OCI-LY3 (cell line): Measurements from ENCODE around the gene SERPINH1.

Source experiments
- H2AFZ ChIP-seq: fragments of 200-600, 300-600 bp; shearing (Covaris generic); 2 replicates; pipeline ENCODE4 v1.6.0; 2014; ENCODE audit warnings: antibody characterized with exemption, low read depth, low read length
- H3K27ac ChIP-seq: fragments of 200-600, 300-600 bp; sonication (generic); 2 replicates; pipeline ENCODE4 v1.5.1; 2014; ENCODE audit warnings: mild to moderate bottlenecking, low read length, moderate library complexity, mixed read lengths
- H3K27me3 ChIP-seq: fragments of 200-600, 300-600 bp; sonication (generic); 2 replicates; pipeline ENCODE4 v1.6.1; 2014; ENCODE audit warnings: low read depth, low read length, mixed read lengths
- H3K36me3 ChIP-seq: fragments of 200-600, 300-600 bp; sonication (generic); replicated peaks from 2 replicates; pipeline ENCODE3; 2014; ENCODE audit warnings: low read depth, low read length, mixed read lengths
- H3K4me1 ChIP-seq: fragments of 300-600, 200-600 bp; sonication (generic); 2 replicates; pipeline ENCODE4 v1.6.1; 2014; ENCODE audit warnings: low read length, mixed read lengths
- H3K4me2 ChIP-seq: fragments of 200-600, 300-600 bp; sonication (generic); 2 replicates; pipeline ENCODE4 v1.6.1; 2014; ENCODE audit warnings: low read length, mixed read lengths
- H3K4me3 ChIP-seq: fragments of 300-600, 200-600 bp; sonication (generic); 2 replicates; pipeline ENCODE4 v1.5.1; 2014; ENCODE audit warnings: antibody characterized with exemption, mild to moderate bottlenecking, low read length, moderate library complexity
- H3K79me2 ChIP-seq: fragments of 300-600, 200-600 bp; shearing (Covaris generic); 2 replicates; pipeline ENCODE4 v1.6.1; 2014; ENCODE audit warnings: mild to moderate bottlenecking, low read length, mixed read lengths
- H3K9ac ChIP-seq: fragments of 300-600, 200-600 bp; shearing (Covaris generic); 2 replicates; pipeline ENCODE4 v1.6.0; 2014; ENCODE audit warnings: mild to moderate bottlenecking, low read length, moderate library complexity
- H3K9me3 ChIP-seq: fragments of 200-600, 300-600 bp; shearing (Covaris generic); 2 replicates; pipeline ENCODE4 v1.6.1; 2014; ENCODE audit warnings: low read length, mixed read lengths; ENCODE audit not compliant: insufficient read depth
- H4K20me1 ChIP-seq: fragments of 200-600, 300-600 bp; sonication (generic); 2 replicates; pipeline ENCODE4 v1.6.1; 2016; ENCODE audit warnings: low read length, mixed read lengths; ENCODE audit not compliant: insufficient read depth
- EZH2phosphoT487 ChIP-seq: fragments of 200-600 bp; shearing (Covaris generic); IDR thresholded peaks from 2 replicates; pipeline ENCODE4 v1.6.1; 2018; ENCODE audit warnings: antibody characterized with exemption, mixed run types, low read depth
- TF ChIP-seq, protein P1 (sequence below): fragments of 200-600, 300-600 bp; sonication (generic); IDR thresholded peaks from 2 replicates; pipeline ENCODE4 v1.5.1; 2014; ENCODE audit warnings: antibody characterized with exemption, low read length, low read depth

Gene SERPINH1

DNA sequence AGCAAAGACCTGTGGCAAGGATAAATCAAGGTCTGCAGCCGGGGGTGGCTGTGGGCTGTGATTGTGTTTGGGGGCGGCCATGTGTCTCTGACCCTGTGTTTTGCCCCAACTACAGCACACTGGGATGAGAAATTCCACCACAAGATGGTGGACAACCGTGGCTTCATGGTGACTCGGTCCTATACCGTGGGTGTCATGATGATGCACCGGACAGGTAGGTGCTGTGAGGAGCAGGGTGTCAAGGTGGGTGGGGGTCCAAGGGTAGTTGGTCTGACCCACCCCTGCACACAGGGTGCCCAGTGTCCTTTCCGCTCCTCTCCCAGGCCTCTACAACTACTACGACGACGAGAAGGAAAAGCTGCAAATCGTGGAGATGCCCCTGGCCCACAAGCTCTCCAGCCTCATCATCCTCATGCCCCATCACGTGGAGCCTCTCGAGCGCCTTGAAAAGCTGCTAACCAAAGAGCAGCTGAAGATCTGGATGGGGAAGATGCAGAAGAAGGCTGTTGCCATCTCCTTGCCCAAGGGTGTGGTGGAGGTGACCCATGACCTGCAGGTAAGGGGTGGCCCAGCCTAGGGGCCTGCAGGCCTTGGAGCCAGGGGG, 6.7 kb downstream of the SERPINH1 start:
- no peak overlapping the region for H3K4me2 ChIP-seq
- H3K4me3 ChIP-seq, result no peak overlapping the region
- H3K9me3 ChIP-seq, result no peaks in the 10 kb centered on the region
- 0 out of 2 replicates have a peak, but pooled peaks cover 2% of the 10 kb centered on the region for H3K4me1 ChIP-seq
- H3K27me3 ChIP-seq, result no peaks in the 10 kb centered on the region
- H3K79me2 ChIP-seq, result peaks cover 3% of the 10 kb centered on the region
- no peak overlapping the region for H3K27ac ChIP-seq
- TF ChIP-seq, protein P1, sequence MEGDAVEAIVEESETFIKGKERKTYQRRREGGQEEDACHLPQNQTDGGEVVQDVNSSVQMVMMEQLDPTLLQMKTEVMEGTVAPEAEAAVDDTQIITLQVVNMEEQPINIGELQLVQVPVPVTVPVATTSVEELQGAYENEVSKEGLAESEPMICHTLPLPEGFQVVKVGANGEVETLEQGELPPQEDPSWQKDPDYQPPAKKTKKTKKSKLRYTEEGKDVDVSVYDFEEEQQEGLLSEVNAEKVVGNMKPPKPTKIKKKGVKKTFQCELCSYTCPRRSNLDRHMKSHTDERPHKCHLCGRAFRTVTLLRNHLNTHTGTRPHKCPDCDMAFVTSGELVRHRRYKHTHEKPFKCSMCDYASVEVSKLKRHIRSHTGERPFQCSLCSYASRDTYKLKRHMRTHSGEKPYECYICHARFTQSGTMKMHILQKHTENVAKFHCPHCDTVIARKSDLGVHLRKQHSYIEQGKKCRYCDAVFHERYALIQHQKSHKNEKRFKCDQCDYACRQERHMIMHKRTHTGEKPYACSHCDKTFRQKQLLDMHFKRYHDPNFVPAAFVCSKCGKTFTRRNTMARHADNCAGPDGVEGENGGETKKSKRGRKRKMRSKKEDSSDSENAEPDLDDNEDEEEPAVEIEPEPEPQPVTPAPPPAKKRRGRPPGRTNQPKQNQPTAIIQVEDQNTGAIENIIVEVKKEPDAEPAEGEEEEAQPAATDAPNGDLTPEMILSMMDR, result no peak
- no peak for TF ChIP-seq EZH2phosphoT487
- no peak overlapping the region for H3K9ac ChIP-seq
- H4K20me1 ChIP-seq, result no peaks in the 10 kb centered on the region; the same call in 1 of the 2 replicates
- H3K36me3 ChIP-seq, result peaks cover 45% of the 10 kb centered on the region
- no peak overlapping the region for H2AFZ ChIP-seq

DNA sequence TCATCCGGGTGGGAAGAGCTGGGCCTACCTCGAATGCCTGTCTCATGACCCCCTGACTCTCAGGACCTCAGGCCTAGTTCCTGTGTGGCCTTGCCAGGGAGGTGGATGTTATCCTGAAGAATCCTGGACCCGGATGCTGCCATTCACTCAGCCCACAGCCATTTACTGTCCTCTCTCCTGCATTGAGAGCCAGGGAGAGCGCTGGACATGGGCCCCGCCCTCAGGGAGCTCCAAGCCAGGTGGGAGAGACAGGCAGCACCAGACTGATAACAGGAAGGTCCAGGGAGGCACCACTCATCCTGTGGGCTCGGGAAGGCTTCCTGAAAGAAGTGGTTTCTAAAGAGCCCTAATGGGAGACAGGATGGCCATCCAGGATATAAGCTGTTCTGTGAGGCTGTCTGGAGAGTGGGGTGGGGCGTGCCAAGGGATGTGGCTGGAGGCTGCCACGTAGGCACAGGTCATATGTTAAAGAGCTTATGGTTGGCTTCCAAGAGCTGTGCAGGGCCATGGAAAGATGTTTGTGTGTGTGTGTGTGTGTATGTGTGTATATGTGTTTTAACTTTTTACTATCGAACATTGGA, 8.6 kb downstream of the SERPINH1 start:
- no peak overlapping the region for H3K4me3 ChIP-seq
- H3K27ac ChIP-seq, result no peak overlapping the region
- H4K20me1 ChIP-seq, result no peaks in the 10 kb centered on the region; the same call in 1 of the 2 replicates
- H3K4me2 ChIP-seq, result no peak overlapping the region
- peaks cover 45% of the 10 kb centered on the region for H3K36me3 ChIP-seq
- H3K9ac ChIP-seq, result no peak overlapping the region
- H3K27me3 ChIP-seq, result no peaks in the 10 kb centered on the region
- H3K79me2 ChIP-seq, result no peaks in the 10 kb centered on the region
- no peaks in the 10 kb centered on the region for H3K4me1 ChIP-seq
- TF ChIP-seq, protein P1, result no peak
- TF ChIP-seq EZH2phosphoT487, result no peak
- no peaks in the 10 kb centered on the region for H3K9me3 ChIP-seq
- H2AFZ ChIP-seq, result no peak overlapping the region

DNA sequence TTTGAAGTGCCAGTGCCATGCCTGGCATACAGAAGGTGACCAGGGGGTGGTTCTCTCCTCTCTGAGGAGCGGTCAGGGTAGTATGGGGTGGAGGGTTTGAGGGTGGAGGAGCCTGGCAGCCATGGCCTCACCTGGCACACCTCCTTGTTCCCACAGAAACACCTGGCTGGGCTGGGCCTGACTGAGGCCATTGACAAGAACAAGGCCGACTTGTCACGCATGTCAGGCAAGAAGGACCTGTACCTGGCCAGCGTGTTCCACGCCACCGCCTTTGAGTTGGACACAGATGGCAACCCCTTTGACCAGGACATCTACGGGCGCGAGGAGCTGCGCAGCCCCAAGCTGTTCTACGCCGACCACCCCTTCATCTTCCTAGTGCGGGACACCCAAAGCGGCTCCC, 9.6 kb downstream of the SERPINH1 start:
- Histone ChIP-seq H3K4me2 (no peak overlapping the region), H4K20me1 (no peaks in the 10 kb centered on the region; the same call in 1 of the 2 replicates), H3K36me3 (peaks cover 45% of the 10 kb centered on the region), H3K79me2 (no peaks in the 10 kb centered on the region), H3K27me3 (no peaks in the 10 kb centered on the region), H3K4me1 (peaks cover 6% of the 10 kb centered on the region), H3K27ac (no peak overlapping the region), H2AFZ (no peak overlapping the region), H3K9me3 (no peaks in the 10 kb centered on the region), H3K4me3 (no peak overlapping the region), H3K9ac (no peak overlapping the region)
- TF ChIP-seq, protein P1, result no peak
- no peak for TF ChIP-seq EZH2phosphoT487

DNA sequence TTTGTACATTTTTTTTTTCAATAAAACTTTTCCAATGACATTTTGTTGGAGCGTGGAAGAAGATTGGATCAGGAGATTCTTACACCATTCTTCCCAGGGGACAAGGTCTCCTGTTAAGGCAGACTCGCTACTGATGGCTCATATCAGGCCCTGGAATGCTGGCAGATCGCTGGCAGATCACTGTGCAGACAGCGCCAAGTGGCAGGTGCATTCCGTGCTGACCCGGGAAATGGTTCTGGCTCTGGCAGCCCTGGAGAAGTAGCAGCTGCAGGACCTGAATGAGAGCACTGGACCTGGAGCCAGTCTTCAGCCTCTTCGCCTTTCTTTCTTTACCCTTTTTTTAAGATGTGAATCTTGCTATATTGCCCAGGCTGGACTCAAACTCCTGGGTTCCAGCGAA, 10.7 kb downstream of the SERPINH1 start:
- Histone ChIP-seq H3K79me2 (no peaks in the 10 kb centered on the region), H3K9ac (no peak overlapping the region), H2AFZ (no peak overlapping the region), H3K27me3 (no peaks in the 10 kb centered on the region), H4K20me1 (no peaks in the 10 kb centered on the region; the same call in 1 of the 2 replicates), H3K4me3 (no peak overlapping the region), H3K36me3 (peaks cover 41% of the 10 kb centered on the region), H3K4me1 (peaks cover 10% of the 10 kb centered on the region), H3K27ac (no peak overlapping the region), H3K9me3 (no peaks in the 10 kb centered on the region), H3K4me2 (no peak overlapping the region)
- no peak for TF ChIP-seq EZH2phosphoT487
- TF ChIP-seq, protein P1, result no peak
